ENCODE measurements around the gene SYNC.

DNA sequence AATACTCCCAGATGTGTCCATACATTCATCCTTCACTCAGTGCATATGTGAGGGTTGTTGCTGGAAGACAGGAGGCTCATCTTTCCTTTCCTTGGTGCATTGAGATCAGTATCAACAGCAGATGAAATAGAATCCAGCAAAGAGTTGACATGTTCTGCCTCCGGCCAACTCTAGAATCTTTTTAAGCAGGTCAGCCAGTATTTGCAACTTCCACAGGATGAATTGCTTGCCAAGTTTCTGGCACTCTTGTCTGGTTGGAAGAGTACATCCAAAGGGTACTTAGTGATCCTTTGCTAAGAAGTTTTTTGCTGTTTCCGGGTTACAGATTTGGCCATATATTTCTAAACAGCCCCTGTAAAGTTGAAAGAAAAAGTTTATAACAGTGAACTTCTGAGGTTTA, 21.1 kb downstream of the SYNC start:
- TF ChIP-seq, protein P1, sequence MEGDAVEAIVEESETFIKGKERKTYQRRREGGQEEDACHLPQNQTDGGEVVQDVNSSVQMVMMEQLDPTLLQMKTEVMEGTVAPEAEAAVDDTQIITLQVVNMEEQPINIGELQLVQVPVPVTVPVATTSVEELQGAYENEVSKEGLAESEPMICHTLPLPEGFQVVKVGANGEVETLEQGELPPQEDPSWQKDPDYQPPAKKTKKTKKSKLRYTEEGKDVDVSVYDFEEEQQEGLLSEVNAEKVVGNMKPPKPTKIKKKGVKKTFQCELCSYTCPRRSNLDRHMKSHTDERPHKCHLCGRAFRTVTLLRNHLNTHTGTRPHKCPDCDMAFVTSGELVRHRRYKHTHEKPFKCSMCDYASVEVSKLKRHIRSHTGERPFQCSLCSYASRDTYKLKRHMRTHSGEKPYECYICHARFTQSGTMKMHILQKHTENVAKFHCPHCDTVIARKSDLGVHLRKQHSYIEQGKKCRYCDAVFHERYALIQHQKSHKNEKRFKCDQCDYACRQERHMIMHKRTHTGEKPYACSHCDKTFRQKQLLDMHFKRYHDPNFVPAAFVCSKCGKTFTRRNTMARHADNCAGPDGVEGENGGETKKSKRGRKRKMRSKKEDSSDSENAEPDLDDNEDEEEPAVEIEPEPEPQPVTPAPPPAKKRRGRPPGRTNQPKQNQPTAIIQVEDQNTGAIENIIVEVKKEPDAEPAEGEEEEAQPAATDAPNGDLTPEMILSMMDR (conservative IDR thresholded peaks at IDR 0.05 in 1 of 2, IDR thresholded peaks at IDR 0.05 in 1 of 2; ENCODE audit: low read depth in 1 of 2, low read length in 2 of 2) = no peak
- TF ChIP-seq EZH2 (IDR thresholded peaks at IDR 0.05; ENCODE audit: low read length, missing control alignments) = no peak
